ENCODE data around the gene RNPEPL1.
"Not testable (repeated sequence)": the region's sequence is repeated elsewhere in the genome, so short reads cannot be mapped to it uniquely, and the experiment has no call there.

RNPEPL1 gene, protein sequence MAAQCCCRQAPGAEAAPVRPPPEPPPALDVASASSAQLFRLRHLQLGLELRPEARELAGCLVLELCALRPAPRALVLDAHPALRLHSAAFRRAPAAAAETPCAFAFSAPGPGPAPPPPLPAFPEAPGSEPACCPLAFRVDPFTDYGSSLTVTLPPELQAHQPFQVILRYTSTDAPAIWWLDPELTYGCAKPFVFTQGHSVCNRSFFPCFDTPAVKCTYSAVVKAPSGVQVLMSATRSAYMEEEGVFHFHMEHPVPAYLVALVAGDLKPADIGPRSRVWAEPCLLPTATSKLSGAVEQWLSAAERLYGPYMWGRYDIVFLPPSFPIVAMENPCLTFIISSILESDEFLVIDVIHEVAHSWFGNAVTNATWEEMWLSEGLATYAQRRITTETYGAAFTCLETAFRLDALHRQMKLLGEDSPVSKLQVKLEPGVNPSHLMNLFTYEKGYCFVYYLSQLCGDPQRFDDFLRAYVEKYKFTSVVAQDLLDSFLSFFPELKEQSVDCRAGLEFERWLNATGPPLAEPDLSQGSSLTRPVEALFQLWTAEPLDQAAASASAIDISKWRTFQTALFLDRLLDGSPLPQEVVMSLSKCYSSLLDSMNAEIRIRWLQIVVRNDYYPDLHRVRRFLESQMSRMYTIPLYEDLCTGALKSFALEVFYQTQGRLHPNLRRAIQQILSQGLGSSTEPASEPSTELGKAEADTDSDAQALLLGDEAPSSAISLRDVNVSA

DNA sequence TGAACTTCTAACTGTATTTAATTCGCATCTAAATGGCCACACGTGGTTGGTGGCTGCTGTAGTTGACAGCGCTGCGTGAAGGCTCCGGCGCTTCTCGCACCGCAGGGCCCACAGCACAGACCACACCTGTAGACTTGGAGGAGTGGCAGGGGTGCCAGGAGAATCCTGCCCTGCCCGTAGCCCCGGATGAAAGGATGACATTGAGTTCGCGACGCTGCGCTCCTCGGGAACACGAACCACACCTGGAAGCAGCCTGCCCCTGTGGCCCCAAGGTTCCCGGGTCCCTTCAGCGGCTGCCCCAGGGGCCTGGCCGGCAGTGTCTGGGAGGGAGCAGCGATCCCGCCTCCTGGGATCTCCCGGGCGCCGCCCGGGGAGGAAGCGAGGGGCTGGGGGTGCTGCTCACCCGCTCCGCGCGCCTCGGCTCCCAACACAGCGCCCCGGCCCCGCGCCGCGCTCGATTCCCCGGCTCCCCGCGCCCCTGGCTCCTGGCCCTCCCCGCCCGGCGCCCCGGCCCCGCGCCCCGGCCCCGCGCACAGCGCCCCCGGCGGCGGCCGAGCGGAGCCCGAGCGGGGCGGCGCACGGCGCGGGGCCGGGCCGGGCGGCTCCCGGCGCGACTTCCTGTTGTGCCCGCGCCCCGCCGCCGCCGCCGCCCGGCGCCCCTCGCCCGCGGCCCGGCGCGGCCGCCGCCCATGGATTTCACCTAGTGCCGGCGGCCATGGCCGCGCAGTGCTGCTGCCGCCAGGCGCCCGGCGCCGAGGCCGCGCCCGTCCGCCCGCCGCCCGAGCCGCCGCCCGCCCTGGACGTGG, at the start of gene RNPEPL1:
Gene RNPEPL1 (plus strand): TSS at position 613 of the 806 bp plus-strand sequence. CDS start 103 bp downstream, at position 716.
- no peak for DNase-seq (ENCODE audit: low read depth)

DNA sequence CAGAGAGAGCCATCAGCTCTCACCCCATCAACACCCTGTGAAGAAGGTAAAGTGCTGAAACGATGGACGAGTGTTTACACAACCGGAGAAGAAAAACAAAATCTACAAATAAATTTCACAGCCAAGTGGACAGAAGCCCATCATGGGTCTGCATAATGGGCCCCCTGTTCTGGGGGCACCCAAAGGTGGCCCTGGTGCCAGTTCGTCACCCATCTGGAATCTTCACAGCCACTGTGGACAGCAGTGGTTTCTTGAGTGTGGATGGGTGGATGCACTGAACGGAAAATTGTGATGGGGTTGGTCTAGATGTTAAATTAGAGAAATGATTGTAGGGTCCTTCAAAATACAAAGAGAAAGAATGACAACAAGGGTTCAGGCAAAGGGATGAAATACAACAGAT, 49.3 kb upstream of the RNPEPL1 start:
- no peak for DNase-seq (ENCODE audit: low read depth)

DNA sequence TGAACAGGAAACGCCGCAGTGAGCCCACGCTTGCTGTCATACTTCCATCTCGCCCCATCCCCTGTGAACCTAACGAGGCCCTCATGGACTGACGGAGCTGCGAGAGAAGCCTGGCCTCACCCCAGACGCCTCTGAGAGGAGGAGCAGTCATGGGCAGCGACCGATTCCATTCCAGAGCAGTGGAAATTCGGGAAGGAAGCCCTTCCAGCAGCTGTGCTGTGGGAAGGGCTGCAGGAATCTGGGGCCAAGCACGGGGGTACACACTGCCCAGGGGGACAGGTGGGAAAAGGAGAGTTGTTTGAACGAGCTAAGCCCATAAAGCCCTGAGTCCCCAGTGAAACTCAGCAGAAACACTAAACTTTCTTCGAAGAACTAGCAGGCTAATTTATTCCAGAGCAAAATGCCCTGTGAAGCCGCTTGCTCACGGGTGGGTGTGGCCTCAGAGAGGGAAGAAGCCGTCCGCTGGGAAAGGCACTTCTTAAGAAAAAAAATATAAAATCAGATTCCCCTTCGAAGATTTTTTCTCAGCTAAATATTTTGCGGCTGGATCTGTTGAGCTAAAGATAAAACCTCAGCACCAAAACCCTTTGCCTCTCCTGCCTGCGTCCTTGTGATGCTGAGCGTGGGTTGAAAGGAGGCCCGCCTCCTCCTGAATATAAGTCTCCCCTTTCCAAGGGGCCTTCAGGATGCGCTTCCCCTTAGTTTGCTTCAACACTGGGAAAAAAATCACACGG, 48.7 kb upstream of the RNPEPL1 start:
- DNase-seq (ENCODE audit: low read depth), result no peak

DNA sequence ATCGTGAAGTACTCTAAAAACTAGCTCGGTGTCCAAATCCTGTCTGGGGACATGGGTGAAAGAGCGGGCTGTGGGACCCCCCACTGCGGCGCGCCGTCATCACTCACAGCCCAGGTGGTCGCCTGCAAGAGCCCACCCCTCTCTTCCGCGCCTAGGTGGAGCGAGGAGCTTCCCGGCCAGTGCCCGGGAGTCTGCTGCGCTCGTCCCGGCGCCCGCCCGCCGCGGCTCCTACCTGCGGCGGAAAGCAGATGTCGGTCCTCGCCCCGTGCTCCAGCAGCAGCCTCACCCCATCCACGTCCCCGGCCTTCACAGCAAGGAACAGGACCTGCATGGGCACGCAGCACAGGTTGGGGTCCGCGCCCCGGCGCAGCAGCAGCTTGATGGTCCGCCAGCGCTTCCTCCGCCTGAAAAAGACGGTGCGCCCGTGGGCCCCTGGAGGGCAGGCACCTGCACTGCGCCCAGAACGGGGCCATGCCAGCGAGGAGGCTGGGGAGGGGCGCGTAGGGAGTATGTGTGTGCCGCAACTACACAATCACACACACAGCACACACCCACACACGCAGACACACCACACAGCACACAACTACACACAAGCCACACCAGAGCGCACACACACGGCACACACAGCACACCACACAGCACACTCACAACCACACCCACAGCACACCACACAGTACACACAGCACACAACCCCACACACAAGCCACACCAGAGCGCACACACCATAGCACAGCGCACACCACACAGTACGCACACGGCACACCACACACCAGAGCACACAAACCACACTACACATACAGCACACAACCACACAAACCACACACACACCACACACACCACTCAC, 47.9 kb upstream of the RNPEPL1 start:
- no peak for DNase-seq (ENCODE audit: low read depth)

DNA sequence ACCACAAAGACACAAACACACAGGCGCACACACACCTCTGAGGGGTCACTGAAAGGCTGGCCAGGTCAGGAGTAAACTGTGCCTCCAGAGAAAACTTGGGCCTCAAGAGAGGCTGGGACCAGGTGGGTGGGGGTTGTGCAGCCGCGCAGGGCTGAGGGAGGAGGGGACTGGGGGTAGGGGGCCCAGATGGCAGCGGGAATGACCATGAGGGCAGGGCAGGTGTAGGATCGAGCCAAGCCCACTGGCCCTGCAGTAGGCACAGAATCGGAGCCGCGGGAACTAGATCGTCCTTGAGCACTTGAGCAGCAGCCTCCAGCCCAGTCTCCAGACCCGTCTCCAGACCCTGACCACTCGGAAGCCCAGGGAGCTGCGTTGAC, 47.3 kb upstream of the RNPEPL1 start:
- no peak for DNase-seq (ENCODE audit: low read depth)

DNA sequence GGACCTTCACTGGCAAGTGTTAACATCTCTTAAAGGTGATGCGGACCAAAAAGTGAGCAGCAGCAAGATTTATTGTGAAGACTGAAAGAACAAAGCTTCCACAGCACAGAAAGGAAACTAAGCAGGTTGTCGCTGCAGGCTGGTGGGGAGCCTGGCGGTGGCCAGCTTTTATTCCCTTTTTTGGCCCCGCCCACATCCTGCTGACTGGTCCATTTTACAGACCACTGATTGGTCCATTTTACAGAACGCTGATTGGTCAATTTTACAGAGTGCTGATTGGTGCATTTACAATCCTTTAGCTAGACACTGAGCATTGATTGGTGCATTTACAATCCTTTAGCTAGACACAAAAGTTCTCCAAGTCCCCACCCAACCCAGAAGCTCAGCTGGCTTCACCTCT, 46.4 kb upstream of the RNPEPL1 start:
- not testable (repeated sequence) for DNase-seq (ENCODE audit: low read depth)

DNA sequence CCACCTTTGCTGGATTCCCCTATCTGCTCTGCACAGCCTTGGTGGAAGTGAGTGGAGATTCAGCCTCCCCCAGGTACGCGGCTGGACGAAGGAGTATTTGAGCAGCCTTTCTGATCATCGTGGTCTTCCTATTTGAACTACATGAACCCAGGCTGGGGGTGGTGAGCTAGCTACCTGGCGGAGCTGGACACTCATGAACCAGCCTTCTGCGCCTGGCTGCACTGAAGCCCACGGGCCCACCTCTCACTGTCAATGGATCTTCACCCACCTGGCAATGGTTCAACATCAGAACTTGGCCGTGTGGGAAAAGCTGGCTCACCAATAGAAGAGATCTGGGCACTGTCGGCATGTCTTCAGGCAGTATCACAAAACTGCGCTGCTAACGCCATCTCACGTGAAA, 45.9 kb upstream of the RNPEPL1 start:
- DNase-seq (ENCODE audit: low read depth), result no peak

DNA sequence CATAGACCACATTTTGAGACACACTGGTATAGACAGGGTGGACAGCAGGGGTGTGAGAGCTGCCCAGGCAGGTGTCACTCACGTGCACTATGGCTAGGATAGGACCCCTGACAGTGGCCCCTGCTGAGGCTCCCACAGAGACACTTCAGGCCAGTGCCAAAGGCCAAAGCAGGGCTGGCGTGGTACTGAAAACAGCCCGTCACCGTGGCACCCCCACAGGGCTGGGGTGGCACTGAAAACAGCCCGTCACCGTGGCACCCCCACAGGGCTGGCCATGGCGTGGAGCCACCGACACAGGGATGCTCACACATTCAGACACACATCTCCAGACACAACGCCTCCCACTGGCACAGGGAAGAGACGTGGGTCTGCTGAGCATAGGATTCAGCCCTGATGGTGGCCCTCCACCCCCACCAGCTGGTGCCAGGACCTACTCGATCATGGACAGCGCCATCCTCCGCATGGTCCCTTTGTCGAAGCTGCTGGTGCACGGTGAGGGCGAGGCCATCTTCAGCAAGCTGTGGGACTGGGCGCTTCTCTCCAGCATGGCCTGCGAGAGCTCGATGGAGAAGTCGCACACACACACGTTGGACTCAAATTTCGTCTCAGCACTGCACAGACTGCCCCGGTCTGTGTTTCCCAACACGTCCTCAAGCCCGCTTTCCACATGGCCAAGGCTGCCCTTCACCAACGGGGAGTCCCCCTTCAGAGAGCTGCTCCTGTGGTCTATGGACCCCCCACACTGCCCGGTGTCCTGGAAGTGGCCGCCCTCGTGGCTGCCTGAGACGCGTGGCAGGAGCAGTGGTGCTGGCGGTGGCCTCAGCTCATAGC, 44.6 kb upstream of the RNPEPL1 start:
- no peak for DNase-seq (ENCODE audit: low read depth)

DNA sequence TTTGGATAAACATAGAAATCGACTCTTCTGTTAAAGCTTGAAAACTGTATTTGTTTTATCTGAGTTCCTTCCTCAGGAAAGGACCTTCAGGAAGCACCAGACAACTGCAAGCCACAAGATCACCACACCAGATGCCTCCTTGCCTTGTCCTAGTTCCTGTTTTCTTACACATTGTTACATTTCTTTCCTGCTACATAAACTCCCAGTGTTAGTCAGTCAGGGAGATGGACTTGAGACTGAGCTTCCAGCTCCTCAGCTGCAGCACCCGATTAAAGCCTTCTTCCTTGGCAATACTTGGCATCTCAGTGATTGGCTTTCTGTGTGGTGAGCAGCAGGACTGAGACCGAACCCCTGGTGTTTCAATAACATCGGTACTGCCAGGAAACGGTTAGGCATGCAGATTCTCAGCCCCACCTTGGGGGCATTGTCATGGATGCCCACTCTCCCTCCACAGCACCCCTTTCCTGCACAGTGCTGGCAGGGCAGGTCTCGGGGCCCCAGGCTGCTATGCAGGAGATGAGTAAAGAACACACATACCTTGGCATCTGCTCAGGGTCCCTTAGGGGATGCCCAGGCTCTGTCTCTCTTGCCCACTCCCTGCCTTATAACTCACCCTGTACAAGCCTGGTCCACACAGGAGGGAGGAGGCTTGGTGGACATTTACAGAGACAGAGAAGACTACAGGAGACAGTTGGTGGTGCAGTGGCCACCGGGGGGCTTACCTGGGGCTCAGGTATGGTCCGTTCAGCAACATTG, 43.1 kb upstream of the RNPEPL1 start:
- DNase-seq (ENCODE audit: low read depth), result no peak

DNA sequence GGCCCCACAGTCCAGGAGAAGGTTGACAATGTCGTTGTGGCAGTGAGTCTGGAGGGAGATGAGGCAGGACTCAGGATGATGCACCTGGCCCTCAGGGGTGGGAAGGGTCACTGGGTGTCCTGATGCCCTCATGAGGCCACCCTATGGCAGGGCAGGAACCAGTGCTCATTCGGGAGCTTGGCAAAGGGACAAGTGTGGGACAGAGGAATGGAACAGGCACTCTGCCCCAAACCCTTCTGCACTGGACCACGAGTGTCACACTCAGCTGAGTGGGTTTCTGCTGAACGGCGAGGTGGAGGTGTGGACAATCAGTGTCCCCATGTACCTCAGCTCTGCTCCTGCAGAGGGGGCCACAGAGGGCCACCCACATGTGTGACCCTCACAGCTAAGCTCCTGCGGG, 42.5 kb upstream of the RNPEPL1 start:
- DNase-seq (ENCODE audit: low read depth), result no peak

DNA sequence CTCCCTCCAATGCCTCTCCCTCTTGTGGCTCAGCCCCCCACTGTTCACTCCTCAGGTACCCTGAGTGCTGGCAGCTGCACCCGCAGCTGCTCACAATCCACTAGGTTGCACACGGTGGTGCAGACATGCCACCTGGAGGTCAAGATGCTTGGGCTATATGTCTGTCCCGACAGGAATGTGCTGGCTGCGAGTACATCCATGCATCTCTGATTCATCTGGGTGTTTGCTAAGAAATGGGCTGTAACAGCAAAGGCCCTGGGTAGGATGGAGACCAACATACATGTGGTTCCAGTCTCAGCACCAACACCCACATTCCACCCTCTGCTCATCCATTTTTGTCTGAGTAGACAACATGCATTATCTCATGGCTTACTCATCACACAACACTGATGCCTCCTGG, 41.8 kb upstream of the RNPEPL1 start:
- no peak for DNase-seq (ENCODE audit: low read depth)

DNA sequence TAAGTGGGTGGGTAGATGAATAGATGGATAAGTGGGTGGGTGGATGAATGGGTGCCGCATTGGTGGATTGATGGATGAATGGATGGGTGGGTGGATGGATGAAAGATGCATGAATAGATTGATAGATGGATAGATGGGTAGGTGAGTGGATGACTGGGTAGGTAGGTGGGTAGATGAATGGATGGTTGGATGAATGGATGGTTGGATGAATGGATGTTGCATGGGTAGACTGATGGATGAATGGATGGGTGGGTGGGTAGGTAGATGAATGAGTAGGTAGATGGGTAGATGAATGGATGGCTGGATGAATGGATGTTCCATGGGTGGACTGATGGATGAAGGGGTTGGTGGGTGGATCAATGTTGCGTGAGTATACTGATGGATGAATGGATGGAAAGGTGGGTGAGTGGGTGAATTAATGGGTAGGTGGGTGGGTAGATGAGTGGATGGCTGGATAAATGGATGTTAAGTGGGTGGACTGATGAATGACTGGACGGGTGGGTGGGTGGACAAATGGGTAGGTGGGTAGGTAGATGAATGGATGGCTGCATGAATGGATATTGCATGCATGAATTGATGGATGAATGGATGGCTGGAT, 41.0 kb upstream of the RNPEPL1 start:
- DNase-seq (ENCODE audit: low read depth), result no peak

DNA sequence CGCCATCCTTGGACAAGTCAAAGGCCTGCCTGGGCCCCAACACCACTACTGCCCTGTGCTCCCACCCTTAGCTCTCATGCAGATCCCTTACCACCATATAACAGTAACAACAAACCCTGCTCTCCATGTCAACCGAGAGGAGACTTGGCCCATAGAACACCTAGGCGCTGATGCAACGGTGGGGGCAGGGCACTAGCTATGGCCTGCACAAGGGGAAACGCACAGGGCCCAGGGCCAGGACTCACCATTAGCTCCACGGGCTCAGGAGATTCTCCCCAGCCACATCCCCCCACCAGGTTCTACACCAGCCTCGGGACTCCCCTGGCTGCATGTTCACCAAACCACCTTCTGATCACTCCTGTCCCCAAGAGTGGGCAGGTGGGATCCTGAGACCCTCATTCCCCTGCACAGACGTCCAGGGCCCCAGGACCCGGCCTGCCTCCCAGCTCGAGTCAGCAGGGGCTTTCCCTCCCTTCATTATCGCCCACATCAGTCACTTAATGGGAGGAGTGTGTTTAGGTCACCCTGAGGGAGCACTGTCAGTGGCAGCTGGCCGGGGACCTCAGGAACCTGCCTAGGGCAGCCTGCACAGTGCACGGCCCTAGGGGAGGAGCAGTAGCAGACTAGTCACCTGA, 39.8 kb upstream of the RNPEPL1 start:
- DNase-seq (ENCODE audit: low read depth), result no peak

DNA sequence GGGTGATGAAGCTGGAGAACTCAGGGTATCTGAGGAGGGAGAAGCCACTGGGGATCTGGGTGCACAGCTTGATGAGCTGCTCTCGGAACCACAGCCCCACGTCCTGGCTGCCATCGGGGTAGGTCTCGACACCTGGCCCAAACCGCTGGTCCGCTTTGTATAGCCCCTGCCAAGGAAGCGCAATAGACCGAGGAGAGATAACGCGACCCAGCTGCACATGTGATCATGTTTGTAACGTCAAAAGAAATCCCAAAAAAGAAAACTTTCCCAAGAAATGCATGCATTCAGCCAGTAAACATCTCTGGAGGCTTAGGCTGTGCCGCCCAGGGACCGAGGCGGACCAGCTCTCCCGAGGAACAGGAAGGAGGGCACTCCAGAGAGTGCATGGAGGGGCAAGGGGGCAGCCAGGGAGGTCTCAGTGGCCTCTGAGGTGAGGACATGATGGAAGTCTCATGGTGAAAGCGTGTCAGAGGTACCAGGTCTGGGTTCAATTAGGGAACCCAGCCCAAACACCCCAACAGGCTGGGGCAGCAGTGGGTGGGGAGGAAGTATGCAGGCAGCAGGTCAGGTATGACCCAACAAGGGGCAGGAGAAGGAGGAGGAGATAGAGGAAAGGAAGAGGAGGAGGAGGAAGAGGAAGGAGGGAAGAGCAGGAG, 38.8 kb upstream of the RNPEPL1 start:
- no peak for DNase-seq (ENCODE audit: low read depth)

DNA sequence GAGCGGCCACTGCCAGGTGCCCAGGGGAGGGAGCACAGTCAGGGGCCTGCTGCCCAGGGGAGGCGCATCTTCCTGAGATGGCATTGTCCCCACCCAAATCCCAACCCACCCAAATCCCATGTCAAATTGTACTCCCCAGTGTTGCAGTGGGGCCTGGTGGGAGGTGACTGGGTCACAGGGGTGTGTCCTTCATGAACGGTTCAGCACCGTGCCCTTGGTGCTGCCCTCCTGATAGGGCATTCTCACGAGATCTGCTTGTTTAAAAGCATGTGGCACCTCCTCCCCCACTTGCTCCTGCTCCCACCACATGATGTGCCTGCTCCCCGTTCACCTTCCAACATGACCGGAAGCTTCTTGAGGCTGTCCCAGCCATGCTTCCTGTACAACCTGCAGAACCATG, 38.1 kb upstream of the RNPEPL1 start:
- no peak for DNase-seq (ENCODE audit: low read depth)

DNA sequence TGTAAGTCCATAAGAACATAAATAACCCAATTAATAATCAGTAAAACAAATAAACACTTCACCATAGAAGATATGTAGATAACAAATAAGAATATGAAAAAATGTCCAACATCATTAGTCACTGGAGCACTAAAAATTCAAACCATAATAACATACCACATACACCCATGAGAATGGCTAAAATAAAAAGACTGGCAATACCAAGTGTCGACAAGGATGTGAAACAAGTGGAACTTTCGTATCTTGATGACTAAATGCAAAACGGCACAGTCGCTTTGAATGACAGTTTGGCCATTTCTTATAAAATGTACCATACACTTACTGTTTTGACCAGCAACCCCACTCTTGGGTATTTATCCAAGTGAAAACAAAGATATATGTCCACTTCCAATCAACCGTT, 37.2 kb upstream of the RNPEPL1 start:
- no peak for DNase-seq (ENCODE audit: low read depth)

DNA sequence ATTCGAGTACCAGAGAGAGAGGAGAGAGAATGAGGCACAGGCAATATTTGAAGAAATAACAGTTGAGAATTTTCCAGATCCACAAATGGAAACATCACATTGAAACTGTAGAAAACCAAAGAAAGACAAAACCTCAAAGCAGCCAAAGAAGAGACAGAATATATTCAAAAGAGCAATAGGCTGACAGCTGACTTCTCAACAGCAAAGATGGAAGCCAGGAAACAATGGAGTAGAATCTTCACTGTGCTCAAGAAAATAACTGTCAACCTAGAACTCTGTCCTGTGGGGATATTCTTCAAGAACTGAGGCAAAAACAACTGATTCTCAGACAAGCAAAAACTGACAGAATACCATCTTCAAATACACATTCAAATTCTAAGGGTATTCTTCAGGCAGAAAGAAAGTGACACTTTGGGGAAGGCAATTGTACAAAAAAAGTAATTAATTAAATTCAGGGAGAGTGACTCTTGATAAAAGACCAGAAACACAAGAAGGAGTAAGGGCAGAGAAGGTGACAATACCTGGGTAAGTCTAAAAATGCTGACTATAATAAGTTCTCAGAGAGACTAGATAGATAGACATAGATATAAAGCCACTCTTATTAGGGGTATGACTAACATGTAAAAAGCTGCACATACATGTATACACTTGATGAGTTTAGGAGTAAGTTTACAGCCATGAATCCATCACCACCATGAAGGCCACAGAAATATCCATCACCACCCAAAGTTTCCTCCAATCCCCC, 36.1 kb upstream of the RNPEPL1 start:
- DNase-seq (ENCODE audit: low read depth), result no peak

Measured in HS-27A (cell line).